ENCODE data around the gene PTGER1.

PTGER1 gene

GRCh38 chr19:14435320-14436050 lies 39.7 kb downstream of the PTGER1 start:
- H3K27ac ChIP-seq = peak overlapping the region; percentile 58
- TF ChIP-seq CTCF (IDR thresholded peaks at IDR 0.05) = no peak
- H3K36me3 ChIP-seq = no peaks in the 10 kb centered on the region
- H3K4me1 ChIP-seq (ENCODE audit: control insufficient read depth in 1 of 2, insufficient read depth in 1 of 2, low read depth in 1 of 2, low read length in 1 of 2) = peaks cover 72 to 78% of the 10 kb centered on the region in 2 experiments
- peak overlapping the region in 1 of 2 experiments; percentile 77 for H3K4me3 ChIP-seq (ENCODE audit: low read depth in 1 of 2, low read length in 1 of 2)
- H3K27me3 ChIP-seq = peaks cover 9% of the 10 kb centered on the region
- H3K9me3 ChIP-seq = no peaks in the 10 kb centered on the region

- no peaks in the 10 kb centered on the region for H3K9me3 ChIP-seq
- peak overlapping the region; percentile 71 to 77 for H3K4me3 ChIP-seq (ENCODE audit: low read depth in 1 of 2, low read length in 1 of 2)
- peaks cover 9% of the 10 kb centered on the region for H3K27me3 ChIP-seq
- H3K27ac ChIP-seq = peak overlapping the region; percentile 58
- TF ChIP-seq CTCF (IDR thresholded peaks at IDR 0.05) = no peak
- H3K36me3 ChIP-seq = no peaks in the 10 kb centered on the region
- H3K4me1 ChIP-seq (ENCODE audit: control insufficient read depth in 1 of 2, insufficient read depth in 1 of 2, low read depth in 1 of 2, low read length in 1 of 2) = peaks cover 65 to 72% of the 10 kb centered on the region in 2 experiments
Measured at GRCh38 chr19:14434543-14435319, 40.4 kb downstream of the PTGER1 start.

- H3K27me3 ChIP-seq = peaks cover 12% of the 10 kb centered on the region
Measured at GRCh38 chr19:14433554-14434501, 41.3 kb downstream of the PTGER1 start.

GRCh38 chr19:14432791-14433553 lies 42.2 kb downstream of the PTGER1 start, which contains the start of gene PKN1:
Gene PKN1, plus strand, starts transcription at chr19:14433306. Its CDS starts 216 bp downstream, at chr19:14433522.
- H3K27me3 ChIP-seq = peaks cover 12% of the 10 kb centered on the region
- peaks cover 48 to 55% of the 10 kb centered on the region in 2 experiments for H3K4me1 ChIP-seq (ENCODE audit: control insufficient read depth in 1 of 2, insufficient read depth in 1 of 2, low read depth in 1 of 2, low read length in 1 of 2)
- H3K9me3 ChIP-seq = no peaks in the 10 kb centered on the region
- TF ChIP-seq CTCF (IDR thresholded peaks at IDR 0.05) = no peak
- peak within 1 kb of the TSS; percentile 58 for H3K27ac ChIP-seq
- peak within 1 kb of the TSS; percentile 71 to 77 for H3K4me3 ChIP-seq (ENCODE audit: low read depth in 1 of 2, low read length in 1 of 2)
- H3K36me3 ChIP-seq = no peaks in the 10 kb centered on the region

More at GRCh38 chr19:14433554-14434501, 41.3 kb downstream of the PTGER1 start:
- no peak for TF ChIP-seq CTCF (IDR thresholded peaks at IDR 0.05)
- Histone ChIP-seq H3K4me3 (ENCODE audit: low read depth in 1 of 2, low read length in 1 of 2) (peak overlapping the region; percentile 71 to 77), H3K36me3 (no peaks in the 10 kb centered on the region), H3K4me1 (ENCODE audit: control insufficient read depth in 1 of 2, insufficient read depth in 1 of 2, low read depth in 1 of 2, low read length in 1 of 2) (peaks cover 56 to 63% of the 10 kb centered on the region in 2 experiments), H3K27ac (peak overlapping the region; percentile 58), H3K9me3 (no peaks in the 10 kb centered on the region)
